Gastroesophageal sphincter (tissue), 3 donors: Measurements from ENCODE around the gene CDC42EP4.

ENCODE experiments used
- EP300 ChIP-seq: sonication (generic); formaldehyde crosslinking; IDR thresholded peaks from one replicate; pipeline ENCODE4 v1.6.1; 2017; ENCODE audit warnings: antibody characterized with exemption, mild to moderate bottlenecking
- POLR2A ChIP-seq, 2 donors: fragments of 450-650 bp; IDR thresholded peaks; one replicate each; pipeline ENCODE4 v1.6.1; 2017; ENCODE audit warnings: antibody characterized with exemption in 2 of 2, mild to moderate bottlenecking in 2 of 2, moderate library complexity in 1 of 2
- POLR2AphosphoS5 ChIP-seq: sonication (generic); formaldehyde crosslinking; IDR thresholded peaks from one replicate; pipeline ENCODE4 v1.6.1; 2017; ENCODE audit warnings: antibody characterized with exemption
- TF ChIP-seq, protein P1 (sequence below), 4 experiments: fragments of 200-600 bp in 2 of 4; fragments of 450-650 bp in 2 of 4; sonication (generic) in 1 of 4; IDR thresholded peaks; one replicate each; pipeline ENCODE4 v1.5.1; 2017 to 2019; ENCODE audit warnings: antibody characterized with exemption in 4 of 4, mild to moderate bottlenecking in 2 of 4, moderate library complexity in 2 of 4

DNA sequence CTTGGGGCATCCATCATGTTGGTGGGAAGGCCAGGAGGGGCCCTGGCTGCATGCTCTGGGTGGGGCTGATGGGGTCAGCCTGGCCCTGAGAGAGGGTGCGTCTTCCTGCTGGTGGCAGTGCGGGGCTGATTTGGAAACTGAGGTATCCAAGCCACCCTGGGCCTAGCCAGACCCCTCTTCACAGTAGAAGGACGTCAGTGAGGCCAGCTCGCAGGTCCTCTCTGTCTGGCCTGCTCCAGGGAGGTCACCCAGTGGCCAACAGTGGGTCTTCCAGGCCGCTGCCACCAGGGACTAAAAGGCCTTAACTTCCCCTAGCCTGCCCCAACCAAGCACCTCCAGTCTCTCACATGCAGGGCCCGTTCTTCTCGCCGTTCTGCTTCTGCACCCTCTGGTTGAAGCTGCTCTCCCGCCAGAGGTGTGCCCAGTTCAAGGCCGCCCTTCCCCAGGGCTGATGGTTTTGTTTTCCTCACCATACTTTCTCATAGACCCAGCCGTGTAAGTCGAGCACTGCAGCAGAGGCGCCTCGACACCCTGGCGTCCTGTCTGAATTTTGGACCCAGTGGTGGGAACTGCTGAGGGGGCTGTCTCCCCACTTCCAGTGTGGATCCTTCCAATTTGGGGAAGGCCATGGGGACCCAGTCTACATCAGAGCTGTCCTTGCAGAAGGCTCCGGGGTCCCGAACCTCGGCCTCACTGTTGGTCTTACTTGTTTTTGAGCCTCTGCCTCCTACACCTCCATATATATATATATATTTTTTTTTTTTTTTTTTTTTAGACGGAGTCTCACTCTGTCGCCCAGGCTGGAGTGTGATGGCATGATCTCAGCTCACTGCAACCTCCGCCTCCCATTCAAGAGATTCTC is 42.9 kb upstream of the CDC42EP4 start:
- TF ChIP-seq EP300, result no peak
- TF ChIP-seq, protein P1, sequence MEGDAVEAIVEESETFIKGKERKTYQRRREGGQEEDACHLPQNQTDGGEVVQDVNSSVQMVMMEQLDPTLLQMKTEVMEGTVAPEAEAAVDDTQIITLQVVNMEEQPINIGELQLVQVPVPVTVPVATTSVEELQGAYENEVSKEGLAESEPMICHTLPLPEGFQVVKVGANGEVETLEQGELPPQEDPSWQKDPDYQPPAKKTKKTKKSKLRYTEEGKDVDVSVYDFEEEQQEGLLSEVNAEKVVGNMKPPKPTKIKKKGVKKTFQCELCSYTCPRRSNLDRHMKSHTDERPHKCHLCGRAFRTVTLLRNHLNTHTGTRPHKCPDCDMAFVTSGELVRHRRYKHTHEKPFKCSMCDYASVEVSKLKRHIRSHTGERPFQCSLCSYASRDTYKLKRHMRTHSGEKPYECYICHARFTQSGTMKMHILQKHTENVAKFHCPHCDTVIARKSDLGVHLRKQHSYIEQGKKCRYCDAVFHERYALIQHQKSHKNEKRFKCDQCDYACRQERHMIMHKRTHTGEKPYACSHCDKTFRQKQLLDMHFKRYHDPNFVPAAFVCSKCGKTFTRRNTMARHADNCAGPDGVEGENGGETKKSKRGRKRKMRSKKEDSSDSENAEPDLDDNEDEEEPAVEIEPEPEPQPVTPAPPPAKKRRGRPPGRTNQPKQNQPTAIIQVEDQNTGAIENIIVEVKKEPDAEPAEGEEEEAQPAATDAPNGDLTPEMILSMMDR (IDR thresholded peaks at IDR 0.05), result no peak
- TF ChIP-seq POLR2AphosphoS5, result no peak
- TF ChIP-seq POLR2A (IDR thresholded peaks at IDR 0.05), result no peak
